HG02763 (cell line): ENCODE data around the gene FBRSL1.

Source experiments
- ATAC-seq: cut with Tn5 transposase; IDR thresholded peaks from one replicate; pipeline ENCODE4 v1.9.1; 2021; ENCODE audit warnings: mild to moderate bottlenecking, moderate library complexity; ENCODE audit not compliant: unreplicated experiment

The FBRSL1 gene

GRCh38 chr12:132537836-132538662 is 48.1 kb downstream of the FBRSL1 start:
- no peak for ATAC-seq

GRCh38 chr12:132538663-132538990 is 48.7 kb downstream of the FBRSL1 start:
- ATAC-seq, result no peak

- ATAC-seq, result no peak
Measured at GRCh38 chr12:132539016-132539773, 49.2 kb downstream of the FBRSL1 start.

DNA sequence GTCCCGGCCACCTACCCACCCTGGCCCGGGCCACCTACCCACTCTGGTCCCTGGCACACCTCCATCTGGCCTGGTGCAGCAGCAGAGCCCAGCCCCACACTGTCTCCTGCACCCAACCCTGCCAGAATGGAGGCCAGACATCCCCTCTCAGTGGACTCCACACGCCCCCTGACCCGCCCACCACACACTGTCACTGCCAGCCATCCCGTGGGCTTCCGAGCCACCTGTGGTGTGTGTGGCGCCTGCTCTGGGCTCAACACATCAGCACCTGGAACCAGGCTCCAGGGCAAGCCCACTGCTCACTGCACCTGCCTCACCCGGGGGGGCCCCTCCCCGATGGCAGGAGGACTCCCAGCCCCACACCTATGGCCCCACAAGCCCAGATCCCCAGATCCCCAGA is 50.5 kb downstream of the FBRSL1 start:
- no peak for ATAC-seq

- no peak for ATAC-seq
Measured at GRCh38 chr12:132541200-132541599, 51.2 kb downstream of the FBRSL1 start.

DNA sequence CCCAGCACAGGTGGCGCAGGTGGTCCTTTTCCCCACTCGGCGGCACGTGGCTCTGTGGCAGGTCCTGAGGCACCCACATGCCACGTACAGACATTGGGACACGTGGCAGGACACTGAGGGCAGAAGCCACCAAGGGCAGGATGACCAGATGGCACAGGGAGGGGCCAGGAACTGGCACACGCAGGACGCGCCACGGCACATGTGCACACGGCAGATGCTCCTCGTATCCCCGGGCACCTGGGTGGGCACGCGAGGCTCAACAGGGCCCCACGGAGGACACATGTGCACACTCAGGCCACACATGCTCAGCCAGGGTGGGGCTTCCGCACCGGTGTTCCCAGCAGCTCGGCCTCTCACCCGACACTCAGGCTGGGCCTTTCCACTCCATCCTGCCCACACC is 52.0 kb downstream of the FBRSL1 start:
- no peak for ATAC-seq

- ATAC-seq, result no peak
Measured at GRCh38 chr12:132542661-132543060, 52.7 kb downstream of the FBRSL1 start.

DNA sequence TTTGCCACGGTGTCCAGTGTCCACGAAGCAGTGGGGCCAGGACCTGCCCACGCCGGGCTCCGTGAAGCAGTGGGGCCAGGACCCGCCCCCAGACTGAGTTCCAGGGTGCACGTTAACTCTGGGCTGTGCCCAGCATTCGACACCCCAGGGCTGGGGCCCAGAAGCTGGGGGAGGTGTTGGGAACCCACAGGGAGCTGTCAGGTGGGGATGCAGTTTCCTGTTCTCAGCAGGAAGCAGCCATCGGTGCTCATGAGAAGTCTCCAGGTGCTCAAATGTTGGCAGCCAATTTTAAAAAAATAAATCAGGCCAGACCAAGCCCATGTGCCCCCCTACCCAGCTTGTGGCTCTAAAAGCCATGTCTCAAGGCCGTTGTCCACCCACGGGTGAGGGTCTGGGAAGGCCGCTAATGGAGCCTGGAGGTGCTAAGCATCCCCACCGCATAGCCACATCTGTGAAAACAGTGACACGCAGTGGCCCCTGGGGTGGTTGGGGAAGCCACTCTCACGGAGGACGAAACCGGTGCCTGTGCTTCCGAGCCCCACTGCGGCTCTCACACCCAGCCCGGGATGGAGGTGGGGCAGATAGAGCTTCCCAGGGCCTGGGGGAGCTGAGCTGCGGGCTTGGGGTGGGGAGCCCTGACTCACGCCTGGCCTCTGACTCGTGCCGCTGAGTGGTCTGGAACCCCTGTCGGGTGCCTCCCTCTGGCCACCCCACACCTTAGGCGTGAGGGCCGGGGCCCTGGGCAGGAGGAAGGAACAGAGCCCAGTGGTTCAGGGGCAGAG is 53.5 kb downstream of the FBRSL1 start:
- no peak for ATAC-seq

DNA sequence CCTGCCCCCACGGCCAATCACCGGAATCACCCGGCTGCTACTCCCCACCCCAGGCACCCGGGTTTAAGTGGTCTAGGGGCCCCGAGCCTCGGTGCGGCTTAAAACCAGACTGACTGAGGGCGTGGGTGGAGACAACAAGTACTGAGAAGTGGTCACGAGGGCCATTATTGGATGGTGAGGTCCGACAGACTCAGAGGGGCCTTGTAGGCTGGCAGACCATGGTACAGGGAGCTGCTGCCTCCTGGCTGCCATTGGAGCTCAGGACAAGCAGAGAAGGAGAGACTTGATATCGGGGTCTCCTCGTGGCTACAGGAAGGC is 54.1 kb downstream of the FBRSL1 start:
- no peak for ATAC-seq

DNA sequence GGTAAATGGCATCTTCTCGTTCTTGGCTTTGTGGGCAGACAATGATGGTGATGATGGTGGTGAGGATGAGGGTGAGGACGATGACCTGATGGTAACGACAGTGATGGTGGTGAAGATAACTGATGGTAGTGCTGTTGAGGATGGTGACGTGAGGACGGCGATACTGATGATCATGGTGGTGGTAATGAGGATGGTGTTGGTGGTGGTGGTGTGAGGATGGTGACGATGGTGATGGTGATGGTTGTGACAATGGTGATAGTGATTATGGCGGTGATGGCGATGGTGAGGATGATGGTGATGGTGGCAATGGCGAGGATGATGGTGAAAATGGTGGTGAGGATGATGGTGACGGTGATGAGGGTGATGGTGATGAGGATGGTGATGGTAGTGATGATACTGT is 54.5 kb downstream of the FBRSL1 start:
- no peak for ATAC-seq

- no peak for ATAC-seq
Measured at GRCh38 chr12:132545164-132545953, 55.4 kb downstream of the FBRSL1 start.

DNA sequence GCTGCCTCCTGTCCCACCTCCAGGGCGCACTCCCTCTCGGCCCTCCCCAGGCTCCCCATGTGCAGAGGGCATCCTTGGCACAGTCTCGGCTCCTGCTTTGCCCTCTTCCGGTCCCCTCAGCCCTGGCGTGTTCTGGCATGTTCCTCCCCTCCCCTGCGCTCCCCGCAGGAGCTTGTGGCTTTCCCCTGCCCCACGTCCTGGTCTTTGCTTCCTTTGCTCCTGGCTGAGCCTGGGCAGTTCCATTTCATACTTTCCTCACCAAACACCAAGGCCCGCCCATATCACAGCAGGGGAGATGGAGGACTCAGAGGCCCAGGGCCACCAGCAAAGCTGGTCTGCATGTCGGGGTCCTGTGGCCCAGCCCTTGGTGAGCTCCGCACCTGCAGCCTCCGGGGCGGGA is 56.0 kb downstream of the FBRSL1 start:
- ATAC-seq, result no peak

DNA sequence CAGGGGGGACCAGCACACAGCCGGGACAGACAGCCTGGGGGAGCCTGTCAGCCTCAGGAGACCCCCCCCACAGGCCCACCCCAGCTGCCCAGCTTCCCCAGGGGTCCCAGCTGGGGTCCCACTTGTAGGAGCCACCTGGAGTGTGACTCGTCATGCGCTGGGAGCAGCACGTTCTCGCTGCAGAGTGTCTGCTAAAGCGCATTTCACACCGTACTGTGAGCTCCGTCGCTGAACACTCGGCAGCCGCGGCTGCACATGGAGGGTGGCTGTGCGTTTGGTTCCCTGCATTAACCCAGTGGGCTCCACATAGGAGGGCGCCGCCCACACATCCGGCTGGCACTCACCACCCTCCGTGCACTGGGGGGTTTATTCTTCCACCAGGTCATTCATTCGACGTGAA is 56.7 kb downstream of the FBRSL1 start:
- no peak for ATAC-seq

DNA sequence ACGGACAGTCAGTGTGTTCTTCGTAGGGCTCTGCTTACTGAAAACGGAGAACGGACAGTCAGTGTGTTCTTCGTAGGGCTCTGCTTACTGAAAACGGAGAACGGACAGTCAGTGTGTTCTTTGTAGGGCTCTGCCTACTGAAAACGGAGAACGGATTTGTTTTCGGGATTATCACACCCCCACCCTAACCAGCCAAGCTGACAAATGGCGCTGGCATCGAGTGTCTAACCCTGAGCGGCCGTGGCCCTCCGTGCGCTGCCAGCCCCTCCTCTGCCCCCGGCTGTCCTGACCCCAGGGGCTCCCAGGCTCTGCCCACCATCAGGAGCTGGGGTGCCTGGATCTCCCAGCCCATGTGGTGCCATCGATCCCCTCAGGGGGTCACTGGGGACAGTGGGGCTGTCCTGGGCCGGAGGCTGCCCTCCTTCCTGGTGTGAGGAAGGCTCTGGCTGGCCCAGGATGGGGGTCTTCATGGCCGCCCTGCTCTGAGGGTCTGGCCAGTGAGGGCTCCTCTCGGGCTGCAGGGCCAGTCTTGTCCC is 57.3 kb downstream of the FBRSL1 start:
- ATAC-seq, result no peak

DNA sequence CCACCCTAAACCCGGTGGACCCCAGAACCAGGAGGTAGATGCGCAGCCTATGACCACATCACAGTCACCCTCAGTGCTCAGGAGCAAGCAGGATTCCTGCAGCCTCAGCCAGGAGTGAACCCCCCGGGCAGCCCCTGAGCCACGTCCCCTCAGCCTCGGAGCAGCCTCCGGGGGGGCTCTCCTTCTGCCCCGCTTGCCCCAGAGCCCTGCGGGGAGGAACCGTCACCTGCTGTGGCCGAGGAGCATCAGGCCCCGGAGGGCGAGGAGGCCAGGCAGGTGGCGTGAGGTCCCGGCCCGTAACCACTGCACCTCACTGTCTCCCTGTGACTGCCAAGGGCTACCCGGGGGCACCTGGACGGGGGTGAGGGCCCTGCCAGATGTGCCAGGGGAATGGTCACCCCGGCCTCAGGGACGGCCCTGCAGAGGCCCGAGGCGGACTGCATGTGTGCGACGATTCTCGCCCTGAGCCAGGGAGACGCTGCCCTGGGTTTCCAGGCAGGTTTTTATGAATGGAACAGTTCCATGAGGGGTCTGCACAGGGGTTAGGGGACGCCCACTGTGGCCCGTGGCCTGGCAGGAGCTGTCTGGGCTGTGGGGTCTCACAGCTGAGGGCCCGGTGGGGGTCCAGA is 58.6 kb downstream of the FBRSL1 start:
- ATAC-seq, result no peak

GRCh38 chr12:132549059-132549458 is 59.1 kb downstream of the FBRSL1 start:
- ATAC-seq, result no peak

GRCh38 chr12:132550014-132550802 is 60.3 kb downstream of the FBRSL1 start:
- ATAC-seq, result no peak

DNA sequence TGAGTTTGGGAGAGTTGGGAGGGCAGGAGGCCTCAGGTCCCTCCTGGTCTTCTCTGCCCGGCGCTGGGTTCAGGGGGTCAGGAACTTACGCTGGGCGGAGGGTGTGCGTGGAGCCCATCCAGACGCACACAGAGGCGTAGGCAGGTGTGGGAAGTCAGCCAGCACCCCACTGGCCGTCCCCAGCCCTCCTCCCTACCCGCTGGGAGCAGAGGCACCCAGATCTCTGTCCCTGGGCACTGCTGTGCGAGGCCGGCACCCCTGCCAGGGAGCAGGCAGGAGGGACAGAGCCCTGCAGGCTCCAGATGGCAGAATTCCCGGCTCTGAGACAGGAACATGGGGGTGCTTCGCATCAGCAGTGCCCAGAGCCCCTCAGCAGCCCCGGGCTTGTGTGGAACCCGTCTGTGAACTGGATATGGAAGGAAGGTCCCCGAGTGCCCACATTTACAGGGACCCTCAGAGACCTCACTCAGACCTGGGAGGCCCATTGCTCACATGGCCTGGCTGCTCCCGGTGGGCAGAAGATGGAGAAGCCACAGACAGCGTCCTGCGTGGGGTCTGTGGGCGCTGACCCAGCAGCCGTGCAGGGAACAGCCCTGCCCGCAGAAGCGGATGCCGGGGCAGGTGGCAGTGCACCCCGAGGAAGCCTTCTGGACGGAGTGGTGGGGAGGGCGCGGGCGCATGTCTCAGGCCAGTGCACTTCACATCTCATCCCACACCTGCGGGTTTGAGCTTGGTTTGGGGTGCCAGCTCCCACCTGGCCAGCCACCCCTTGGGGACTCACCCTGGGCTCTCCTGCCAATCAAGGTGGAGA is 61.1 kb downstream of the FBRSL1 start:
- no peak for ATAC-seq

DNA sequence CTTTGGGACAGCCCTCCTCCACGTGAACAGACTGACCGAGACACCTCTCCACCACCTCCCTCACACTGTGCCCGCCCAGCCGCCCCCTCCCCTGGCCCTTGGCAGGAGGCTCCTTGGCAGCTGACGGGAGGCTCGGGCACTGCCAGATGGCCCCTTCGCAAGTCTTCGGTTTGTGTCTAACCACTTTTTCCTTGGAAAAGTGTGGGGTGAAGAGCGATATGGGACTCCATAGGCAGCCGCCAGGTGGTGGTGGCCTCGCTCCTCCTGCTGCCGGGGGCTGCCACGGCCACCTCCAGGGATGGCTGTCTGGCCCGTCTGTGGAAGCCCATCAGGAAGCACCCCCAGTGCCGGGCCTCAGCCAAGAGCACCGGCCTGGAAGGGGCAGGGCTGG is 61.7 kb downstream of the FBRSL1 start:
- ATAC-seq, result no peak
